Stimulated activated CD4-positive, alpha-beta T cell treated with anti-CD3 and anti-CD28 coated beads, Interleukin-4, amount 100 ng/mL, for 24 hours (primary cell): ENCODE measurements around the gene LSAMP.
"Not testable (repeated sequence)": the region's sequence is repeated elsewhere in the genome, so short reads cannot be mapped to it uniquely, and the experiment has no call there.

Experiments used
- DNase-seq: peaks from one replicate; pipeline ENCODE4 v3.0.0-alpha.2; 2020

LSAMP gene

DNA sequence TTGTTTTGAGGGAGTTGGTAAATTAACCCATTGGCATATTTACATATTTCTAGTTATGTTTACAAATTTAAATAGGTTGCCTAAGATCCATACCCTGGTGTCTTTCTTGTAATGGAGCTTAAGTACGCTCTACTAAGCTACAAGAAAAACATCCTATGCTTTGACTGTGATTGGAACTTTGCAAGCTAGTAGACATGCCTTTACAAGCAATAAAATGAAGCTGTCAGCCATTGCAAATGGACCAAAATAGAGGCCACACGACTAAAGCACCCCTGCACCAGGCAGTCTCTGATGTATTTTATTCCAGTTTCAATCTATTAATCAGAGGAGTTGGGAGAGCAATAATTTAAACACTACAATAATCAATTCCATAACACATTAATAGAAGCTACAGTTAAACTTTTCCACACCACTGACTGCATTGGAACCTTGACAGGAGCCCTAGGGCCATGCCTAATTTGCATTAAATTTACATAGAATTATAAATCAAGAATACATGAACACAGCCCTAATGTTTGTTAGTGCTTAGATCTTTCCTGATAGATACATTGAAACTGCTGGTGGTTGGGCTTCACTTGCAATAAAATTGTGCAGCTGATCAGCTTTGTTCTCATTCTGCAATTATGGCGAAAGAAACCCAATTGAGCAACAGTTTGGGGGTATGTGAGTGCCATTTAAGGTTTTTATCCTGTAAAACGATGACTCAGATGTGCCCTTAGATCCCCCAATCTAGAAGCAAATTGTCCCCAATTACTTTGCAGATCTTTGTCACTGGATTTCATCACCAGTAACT, 360.1 kb downstream of the LSAMP start:
- DNase-seq: no peak

DNA sequence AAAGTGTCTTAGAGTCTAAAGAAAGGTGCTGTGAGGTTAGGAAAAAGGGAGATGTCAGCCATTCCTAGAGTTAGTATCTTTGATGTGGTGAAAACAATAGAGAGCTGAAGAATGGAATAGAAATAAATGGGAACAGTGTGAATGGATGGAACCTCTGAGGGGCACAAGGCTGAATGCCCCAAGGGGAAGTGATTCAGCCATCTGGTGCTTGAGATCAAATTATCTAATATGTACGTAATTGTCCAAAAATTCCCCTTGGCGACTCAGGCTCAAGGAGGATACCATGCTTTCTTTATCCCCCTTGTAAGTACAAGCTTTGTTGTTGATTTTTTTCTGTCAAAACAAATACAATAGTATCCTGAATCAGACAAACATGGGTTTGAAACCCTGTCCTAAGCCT, 361.6 kb downstream of the LSAMP start:
- no peak for DNase-seq

GRCh38 chr3:116078561-116078960, 366.7 kb downstream of the LSAMP start:
- DNase-seq: no peak

DNA sequence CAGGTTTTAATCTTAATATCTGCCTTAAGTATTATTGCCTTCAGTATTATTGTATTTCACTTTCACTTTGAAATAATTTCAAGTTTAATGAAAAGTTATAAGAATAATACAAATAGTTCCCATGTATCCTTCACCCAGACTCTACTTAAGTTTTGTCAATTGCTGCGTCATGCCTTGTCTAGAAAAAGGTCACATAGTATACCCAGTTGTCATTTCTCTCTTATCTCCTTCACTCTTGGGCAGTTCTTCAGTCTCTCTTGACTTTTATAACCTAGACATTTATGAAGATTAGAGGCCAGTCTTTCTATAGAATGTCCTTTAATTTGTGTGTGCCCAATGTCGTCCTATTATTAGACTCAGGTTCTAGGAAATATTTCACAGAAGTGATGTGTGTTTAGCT, 367.7 kb downstream of the LSAMP start:
- DNase-seq: no peak

GRCh38 chr3:116077059-116077458, 368.2 kb downstream of the LSAMP start:
- no peak for DNase-seq

DNA sequence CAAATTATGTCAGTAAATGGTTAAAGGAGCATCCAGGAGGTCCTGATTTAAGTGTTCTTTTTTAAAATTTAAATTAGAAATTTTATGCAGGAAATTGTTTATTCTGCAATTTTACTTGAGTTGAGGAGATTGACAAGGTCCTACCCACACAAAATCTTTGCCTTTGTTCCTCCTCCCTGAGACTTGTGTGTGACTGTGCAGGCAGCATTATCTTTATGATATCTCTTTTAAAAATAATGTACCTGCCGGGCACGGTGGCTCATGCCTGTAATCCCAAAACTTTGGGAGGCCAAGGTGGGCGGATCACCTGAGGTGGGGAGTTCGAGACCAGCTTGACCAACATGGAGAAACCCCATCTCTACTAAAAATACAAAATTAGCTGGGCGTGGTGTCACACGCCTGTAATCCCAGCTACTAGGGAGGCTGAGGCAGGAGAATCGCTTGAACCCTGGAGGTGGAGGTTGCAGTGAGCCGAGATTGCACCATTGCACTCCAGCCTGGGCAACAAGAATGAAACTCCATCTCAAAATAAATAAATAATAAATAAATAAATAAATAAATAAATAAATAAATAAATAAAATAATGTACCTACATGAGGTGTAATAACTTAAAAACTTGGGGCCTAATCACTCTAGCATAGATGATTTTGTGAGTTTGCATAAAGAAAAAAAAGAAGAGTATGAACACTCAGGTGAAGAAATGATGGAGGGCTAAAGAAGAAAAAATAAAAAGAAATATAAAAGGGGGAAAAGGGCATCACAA, 374.6 kb downstream of the LSAMP start:
- DNase-seq: not testable (repeated sequence)

DNA sequence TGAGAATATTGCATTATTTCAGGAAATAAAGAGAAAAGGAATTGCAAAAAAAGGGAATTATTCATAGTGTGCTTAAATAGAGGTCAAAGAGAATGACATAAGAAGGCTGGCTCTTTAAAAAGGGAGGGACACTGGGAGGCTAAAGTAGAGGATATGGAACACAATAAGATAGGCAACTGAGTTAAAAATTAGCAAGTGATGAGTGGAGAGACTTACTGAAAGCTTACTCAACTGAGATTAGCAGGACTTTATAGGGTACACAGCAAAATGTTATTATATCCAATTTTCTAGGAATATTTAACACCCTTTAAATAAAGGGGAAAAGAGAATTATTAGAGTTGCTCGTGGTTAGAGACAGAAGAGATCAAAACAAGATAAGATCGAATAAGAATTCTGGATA, 375.2 kb downstream of the LSAMP start:
- no peak for DNase-seq

- no peak for DNase-seq
These were observed 376.3 kb downstream of the LSAMP start for GRCh38 chr3:116069024-116069423.

- no peak for DNase-seq
These were observed 378.0 kb downstream of the LSAMP start for GRCh38 chr3:116067326-116067725.

GRCh38 chr3:116065501-116065900, 379.8 kb downstream of the LSAMP start:
- no peak for DNase-seq

- no peak for DNase-seq
These were observed 380.6 kb downstream of the LSAMP start for GRCh38 chr3:116064646-116065045.

DNA sequence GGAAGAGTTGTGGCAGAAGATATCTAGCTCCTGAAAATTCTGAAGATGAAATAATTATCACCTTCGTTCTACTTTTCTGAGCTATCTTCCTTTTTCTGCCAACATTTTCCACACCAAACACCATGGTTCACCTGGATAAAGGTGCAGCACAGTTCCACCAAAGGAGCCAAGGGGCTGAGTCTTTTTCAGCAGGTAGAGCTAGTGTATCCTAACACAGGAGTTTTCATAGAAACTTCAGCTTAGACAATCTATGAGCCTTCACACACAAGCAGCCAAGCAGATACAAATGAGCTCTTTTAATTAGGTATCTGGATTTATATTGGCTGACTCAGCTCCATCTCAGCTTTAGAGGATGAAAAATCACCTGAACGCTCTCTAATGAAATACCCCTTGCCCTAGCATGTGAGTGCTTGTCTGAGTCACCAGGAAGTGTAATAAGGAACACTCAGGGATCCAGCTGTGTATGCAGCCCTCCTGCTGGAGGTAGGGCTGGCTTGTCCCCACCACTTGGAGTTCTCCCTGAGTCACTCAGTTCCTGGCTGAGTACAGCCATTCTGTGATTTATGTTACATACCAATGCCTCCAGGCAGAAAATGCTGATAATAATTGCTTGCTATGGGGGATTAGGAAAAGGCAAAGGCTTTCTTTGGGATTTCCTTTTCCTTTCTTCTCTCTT, 385.7 kb downstream of the LSAMP start:
- no peak for DNase-seq

DNA sequence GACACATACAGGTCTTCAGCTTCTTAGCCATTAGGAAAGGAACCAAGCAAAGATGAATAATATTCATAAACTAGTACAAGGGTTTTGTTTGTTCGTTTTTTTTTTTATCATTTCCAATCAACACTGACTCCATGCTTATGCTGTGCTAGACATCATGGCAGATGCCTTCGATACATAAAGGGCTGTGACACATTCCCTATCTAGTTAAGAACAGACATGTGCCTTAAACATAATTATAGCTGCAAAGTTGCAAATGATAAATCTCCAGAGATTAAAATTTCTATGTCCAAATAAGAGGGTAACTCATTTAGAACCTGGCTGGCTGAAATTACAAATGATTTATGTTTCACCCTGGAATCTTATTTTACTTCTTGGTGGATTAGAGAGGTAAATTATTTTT, 386.4 kb downstream of the LSAMP start:
- no peak for DNase-seq

DNA sequence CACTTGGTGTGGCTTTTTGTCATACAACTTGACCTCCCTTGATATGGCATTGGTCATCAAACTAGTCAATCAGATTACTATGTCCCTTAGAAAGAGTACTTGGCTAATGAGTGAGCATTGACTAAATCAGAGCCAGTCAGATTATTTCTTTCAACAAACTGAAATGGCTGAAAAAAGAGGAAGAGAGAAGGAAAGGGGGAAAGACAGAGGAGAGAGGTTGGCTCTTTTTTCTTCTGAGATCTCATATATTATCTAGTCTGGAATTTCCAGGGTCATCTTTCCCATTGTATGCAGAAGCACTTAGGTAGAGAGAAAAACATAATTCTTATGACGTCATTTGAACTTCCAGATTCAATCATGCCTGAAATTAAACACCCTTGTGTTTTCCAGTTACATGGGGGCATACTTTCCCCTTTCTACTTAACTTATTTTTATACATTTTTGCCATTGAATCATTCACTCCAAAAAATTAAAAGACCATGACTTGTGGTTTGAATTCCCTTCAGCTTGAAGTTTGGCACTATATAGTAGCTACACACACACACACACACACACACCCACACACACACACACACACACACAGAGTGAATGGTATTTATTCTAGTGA, 387.8 kb downstream of the LSAMP start:
- DNase-seq: no peak

GRCh38 chr3:116056280-116056679, 389.0 kb downstream of the LSAMP start:
- no peak for DNase-seq

GRCh38 chr3:116053017-116053416, 392.3 kb downstream of the LSAMP start:
- DNase-seq: no peak

DNA sequence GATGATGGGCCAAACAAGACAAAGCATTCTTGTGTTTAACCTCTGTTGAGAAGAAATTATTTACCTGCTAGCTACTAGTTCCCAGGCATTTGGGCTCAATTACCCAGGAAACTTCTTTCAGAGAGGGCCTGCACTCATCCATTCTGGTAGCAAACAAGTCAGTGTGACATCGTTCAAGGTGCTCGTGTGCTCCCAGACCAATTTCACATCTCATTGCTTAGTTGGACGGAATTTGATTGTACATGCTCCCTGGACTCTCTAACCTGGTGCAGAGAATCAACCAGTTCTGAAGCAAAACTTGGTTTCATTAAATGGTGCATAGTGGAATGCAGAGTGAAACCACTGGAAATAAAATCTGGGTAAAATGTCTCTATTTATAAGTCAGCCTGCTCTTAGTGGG, 392.7 kb downstream of the LSAMP start:
- no peak for DNase-seq

GRCh38 chr3:116051586-116051985, 393.7 kb downstream of the LSAMP start:
- DNase-seq: no peak

DNA sequence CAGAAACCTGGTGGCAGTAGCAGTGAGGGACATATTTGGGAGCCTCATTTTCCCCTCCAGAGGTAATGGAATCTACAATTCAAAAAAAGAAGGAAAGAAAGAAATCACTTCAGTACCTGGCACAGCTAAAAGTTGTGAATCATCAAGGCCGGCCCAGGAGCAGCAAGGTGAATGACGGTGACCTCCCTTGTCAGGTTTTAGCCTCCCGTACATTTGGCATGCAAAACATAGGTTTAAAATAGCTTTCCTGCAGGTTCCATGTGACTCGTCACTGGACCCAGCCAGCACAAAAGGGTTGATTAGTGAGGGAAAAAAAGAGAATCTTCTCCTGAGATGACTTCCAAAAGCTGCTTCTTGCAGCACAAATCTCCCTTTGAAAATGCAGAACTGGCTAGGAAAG, 394.2 kb downstream of the LSAMP start:
- DNase-seq: no peak

GRCh38 chr3:116050311-116050915, 394.9 kb downstream of the LSAMP start:
- DNase-seq: no peak

- DNase-seq: no peak
These were observed 396.3 kb downstream of the LSAMP start for GRCh38 chr3:116048991-116049390.

DNA sequence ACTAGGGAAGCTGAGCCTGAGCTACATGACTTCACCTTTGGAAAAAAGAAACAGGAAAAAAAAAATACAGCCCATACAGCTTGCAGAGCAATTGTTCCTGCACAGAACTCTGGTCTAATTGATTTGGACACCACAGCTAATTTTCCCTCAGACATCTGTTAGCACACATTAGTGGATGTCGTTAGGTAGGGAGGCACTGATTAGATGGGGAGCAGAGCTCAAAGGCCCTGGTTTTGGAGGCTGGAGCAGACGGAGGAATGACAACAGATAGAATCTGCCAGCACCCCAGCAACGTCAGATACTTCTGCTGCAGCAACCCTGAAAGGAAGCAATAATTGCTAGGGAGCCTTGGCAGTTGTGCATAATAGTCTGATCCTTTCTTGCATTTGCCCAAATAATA, 398.9 kb downstream of the LSAMP start:
- no peak for DNase-seq

DNA sequence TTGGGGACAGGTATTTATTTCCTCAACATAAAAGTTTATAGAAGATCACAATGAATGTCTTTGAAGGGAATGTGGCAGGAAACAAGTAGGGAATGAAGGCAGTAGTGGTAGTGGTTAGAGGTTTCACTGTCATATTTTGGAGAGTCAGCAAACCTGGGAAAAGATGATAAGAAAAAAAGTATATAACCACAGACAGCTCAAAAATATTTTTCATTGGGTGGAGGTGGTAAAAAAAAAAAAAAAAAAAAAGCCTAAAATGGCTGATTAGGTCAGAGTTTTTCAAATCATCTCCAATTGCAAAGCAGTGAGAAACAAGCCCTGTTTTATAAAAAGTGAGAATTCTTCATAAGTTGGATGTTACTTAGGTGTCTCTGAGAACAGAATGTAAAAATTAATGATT, 400.0 kb downstream of the LSAMP start:
- no peak for DNase-seq
